ENCODE results near the gene DLD.

DNA sequence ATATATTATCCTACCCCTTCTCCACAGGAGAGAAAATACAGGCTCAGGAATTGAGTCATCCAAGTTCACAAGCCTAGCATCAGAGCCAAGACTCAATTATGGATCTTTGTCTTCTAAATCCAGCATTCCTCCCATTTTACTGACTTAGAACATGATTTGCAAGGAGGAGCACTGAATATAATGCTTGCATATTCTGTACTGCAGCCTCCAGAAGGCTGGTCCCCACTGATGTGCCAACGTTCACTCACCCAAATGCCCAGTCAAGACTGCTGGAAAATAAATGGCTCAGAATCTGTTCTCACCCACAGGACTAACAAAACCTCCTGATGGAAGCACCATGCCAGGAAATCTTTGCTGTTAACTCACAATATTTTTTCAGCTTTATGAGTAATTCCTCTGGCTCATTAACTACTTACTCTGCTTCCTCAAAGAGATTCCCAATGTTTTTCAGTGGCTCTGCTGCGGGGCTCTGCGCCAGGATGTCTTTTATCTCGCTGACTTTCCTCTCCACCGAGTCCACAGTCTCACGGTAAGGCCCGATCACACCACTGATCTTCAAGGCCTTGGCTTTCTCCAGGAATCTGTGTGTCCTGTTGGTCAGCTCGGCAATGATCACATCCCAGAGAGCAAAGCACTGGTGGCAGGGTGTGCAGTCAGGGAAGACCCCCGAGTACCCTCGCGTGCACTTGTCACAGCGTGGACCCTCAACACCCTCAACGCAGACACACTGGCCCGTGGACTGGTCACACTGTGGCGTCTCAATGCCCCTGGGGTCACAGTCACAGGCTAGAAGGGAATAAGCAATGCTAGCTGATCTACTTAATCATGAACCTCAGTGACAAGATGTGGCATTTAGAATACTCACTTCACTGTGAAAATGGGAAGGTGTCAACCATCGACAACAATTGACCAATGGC, 48.8 kb downstream of the DLD start:
- TF ChIP-seq, protein P1, sequence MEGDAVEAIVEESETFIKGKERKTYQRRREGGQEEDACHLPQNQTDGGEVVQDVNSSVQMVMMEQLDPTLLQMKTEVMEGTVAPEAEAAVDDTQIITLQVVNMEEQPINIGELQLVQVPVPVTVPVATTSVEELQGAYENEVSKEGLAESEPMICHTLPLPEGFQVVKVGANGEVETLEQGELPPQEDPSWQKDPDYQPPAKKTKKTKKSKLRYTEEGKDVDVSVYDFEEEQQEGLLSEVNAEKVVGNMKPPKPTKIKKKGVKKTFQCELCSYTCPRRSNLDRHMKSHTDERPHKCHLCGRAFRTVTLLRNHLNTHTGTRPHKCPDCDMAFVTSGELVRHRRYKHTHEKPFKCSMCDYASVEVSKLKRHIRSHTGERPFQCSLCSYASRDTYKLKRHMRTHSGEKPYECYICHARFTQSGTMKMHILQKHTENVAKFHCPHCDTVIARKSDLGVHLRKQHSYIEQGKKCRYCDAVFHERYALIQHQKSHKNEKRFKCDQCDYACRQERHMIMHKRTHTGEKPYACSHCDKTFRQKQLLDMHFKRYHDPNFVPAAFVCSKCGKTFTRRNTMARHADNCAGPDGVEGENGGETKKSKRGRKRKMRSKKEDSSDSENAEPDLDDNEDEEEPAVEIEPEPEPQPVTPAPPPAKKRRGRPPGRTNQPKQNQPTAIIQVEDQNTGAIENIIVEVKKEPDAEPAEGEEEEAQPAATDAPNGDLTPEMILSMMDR (IDR thresholded peaks at IDR 0.05; ENCODE audit: control extremely low read depth in 1 of 3, insufficient read depth in 1 of 3, low read depth in 1 of 3, low read length in 3 of 3) = no peak
- TF ChIP-seq BACH1 (IDR thresholded peaks at IDR 0.05; ENCODE audit: low read length) = no peak
- no peak for TF ChIP-seq MAFK (IDR thresholded peaks at IDR 0.05; ENCODE audit: low read depth, low read length)
- TF ChIP-seq POLR2A (IDR thresholded peaks at IDR 0.05; ENCODE audit: control extremely low read depth in 1 of 2, low read depth in 2 of 2, low read length in 2 of 2) = no peak
- TF ChIP-seq CREB1 (IDR thresholded peaks at IDR 0.05) = no peak
- TF ChIP-seq CHD2 (IDR thresholded peaks at IDR 0.05; ENCODE audit: low read length) = no peak
- no peak for TF ChIP-seq EGR1 (IDR thresholded peaks at IDR 0.05; ENCODE audit: borderline replicate concordance, low read depth, low read length)
- TF ChIP-seq RAD21 (IDR thresholded peaks at IDR 0.05 in 1 of 2, conservative IDR thresholded peaks at IDR 0.05 in 1 of 2; ENCODE audit: low read depth in 2 of 2, low read length in 2 of 2) = no peak
- TF ChIP-seq GABPA (IDR thresholded peaks at IDR 0.05; ENCODE audit: borderline replicate concordance, insufficient read depth, low read length) = no peak
- TF ChIP-seq TAF1 (IDR thresholded peaks at IDR 0.05; ENCODE audit: low read depth, low read length) = no peak
- no peak for TF ChIP-seq EZH2 (IDR thresholded peaks at IDR 0.05; ENCODE audit: low read depth, low read length, severe bottlenecking)
- TF ChIP-seq POLR2AphosphoS5 (IDR thresholded peaks at IDR 0.05; ENCODE audit: low read depth, low read length) = no peak
- TF ChIP-seq RBBP5 (IDR thresholded peaks at IDR 0.05; ENCODE audit: borderline replicate concordance, low read depth, low read length) = no peak
- TF ChIP-seq TAF7 (optimal IDR thresholded peaks at IDR 0.05; ENCODE audit: borderline replicate concordance, low read depth, low read length) = no peak

Data from H1 (cell line).